DOHH2 (cell line): ENCODE data around the gene ATP2A1.

Source experiments
- CTCF ChIP-seq: fragments of 200-600 bp; sonication (generic); IDR thresholded peaks from one replicate; pipeline ENCODE4 v1.5.1; 2014; ENCODE audit warnings: antibody characterized with exemption, mild to moderate bottlenecking, low read depth, low read length; ENCODE audit not compliant: poor library complexity, severe bottlenecking
- EZH2phosphoT487 ChIP-seq: fragments of 200-600 bp; sonication (generic); IDR thresholded peaks from 2 replicates; pipeline ENCODE4 v1.6.1; 2017; ENCODE audit warnings: borderline replicate concordance, mild to moderate bottlenecking, antibody characterized with exemption, low read length, moderate library complexity, mixed read lengths

DNA sequence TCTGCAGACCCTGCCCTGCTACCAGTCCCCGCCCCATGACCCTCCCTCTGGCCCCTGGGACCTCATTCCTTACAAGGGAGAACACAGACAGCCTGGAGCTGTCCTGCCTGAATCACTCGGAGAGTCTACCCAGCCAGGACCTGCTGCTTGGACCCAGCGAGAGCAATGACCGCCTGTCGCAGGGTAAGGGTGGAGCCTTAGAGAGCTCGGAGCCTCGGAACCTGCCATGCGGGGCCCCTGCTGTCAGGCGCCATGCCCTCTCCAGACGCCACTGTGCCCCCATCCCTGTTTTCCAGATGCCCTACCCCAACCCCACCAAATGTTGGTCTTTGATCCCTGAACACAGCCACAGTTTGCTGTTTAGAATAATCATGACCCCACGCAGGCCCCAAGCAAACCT is 9.1 kb upstream of the ATP2A1 start:
- TF ChIP-seq CTCF (no peak), EZH2phosphoT487 (no peak)
